GM06990 (cell line): Measurements from ENCODE around the gene TBC1D22A.

Source experiments
- DNase-seq: peaks from one replicate; pipeline ENCODE4 v3.0.0-alpha.2; 2011; ENCODE audit not compliant: insufficient read length; ENCODE audit errors: extremely low read depth
- H3K27me3 ChIP-seq: replicated peaks from 2 replicates; pipeline ENCODE4 v1.6.0; 2011; ENCODE audit warnings: low read length; ENCODE audit not compliant: control insufficient read depth, insufficient read depth
- H3K36me3 ChIP-seq: 2 replicates; pipeline ENCODE4 v1.5.1; 2011; ENCODE audit warnings: low read length; ENCODE audit not compliant: control insufficient read depth, insufficient read depth
- H3K4me3 ChIP-seq: replicated peaks from 2 replicates; pipeline ENCODE4 v1.5.1; 2011; ENCODE audit warnings: low read depth, mild to moderate bottlenecking, control low read depth, low read length
- CTCF ChIP-seq: IDR thresholded peaks from 2 replicates; pipeline ENCODE4 v1.5.1; 2011; ENCODE audit warnings: low read length, control low read depth, mild to moderate bottlenecking, inconsistent platforms; ENCODE audit not compliant: insufficient read depth, poor library complexity, severe bottlenecking

The TBC1D22A gene

DNA sequence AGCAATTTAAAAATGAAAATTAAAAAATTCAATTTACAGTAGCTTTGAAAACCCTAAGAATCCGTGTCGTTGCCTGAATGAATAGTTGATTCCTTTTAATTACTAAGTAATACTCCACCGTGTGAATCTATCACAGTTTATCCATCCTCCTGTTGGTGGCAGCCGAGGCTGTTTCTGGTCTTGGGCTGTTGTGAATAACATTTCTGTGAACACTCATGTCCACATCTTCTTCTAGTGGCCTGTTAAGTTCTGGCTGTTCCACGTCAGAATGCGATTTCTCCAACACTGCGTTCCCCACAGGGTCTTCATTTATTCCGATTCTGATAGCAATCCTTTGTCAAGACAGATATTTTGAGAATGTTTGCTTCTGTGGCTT, 223.0 kb downstream of the TBC1D22A start:
- DNase-seq: no peak
- Histone ChIP-seq H3K36me3 (peaks cover 1% of the 10 kb centered on the region), H3K27me3 (no peaks in the 10 kb centered on the region), H3K4me3 (no peak overlapping the region)
- no peak for TF ChIP-seq CTCF

DNA sequence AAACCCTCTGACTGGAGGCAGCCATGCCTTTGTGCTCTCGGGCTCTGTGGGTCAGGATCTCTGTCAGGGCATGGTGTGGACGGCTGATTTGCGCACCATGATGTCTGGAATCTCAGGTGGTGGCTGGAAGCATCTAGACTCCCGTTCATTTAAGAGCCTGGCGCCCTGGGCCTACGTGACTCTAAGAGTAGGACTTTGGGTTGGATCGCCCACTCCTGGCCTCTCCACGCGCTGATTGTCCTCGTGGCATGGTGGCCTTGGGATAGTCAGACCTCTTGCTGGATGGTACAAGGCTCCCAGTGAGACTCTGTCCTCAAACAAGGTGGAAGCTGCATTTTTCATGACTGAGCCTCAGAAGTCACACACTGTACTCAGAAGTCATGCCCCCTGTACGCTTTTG, 224.3 kb downstream of the TBC1D22A start:
- H3K27me3 ChIP-seq: no peaks in the 10 kb centered on the region
- no peak overlapping the region for H3K4me3 ChIP-seq
- peaks cover 6% of the 10 kb centered on the region for H3K36me3 ChIP-seq
- TF ChIP-seq CTCF: no peak
- no peak for DNase-seq

DNA sequence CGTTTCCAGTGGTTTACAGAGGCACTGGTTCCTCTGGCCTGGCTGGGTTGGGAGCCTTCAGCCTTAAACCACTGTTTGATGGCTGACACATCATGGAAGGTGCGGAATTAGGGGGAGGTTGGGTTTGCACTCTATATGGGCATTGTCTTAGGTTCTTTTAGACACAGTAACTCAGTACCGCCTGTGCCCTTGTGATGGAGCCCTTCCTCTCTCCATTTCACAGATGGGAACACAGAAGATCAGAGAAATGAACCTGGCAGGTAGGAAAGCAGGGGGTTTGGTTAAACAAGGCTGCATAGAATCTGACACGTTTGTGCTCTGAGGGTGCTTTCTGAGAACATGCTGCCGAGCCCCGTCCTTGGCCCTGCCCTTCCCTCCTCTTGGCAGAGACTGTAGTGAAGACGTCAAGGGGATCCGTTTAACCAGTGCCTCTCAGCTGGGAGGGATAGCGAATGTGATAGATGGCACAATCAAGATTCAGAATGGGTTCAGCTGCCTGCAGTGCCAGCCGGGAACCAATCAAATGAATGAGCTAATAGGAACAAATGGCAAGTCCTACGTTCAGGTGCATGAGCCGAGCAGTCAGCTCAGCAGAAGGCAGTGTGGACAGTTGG, 228.6 kb downstream of the TBC1D22A start:
- no peak for TF ChIP-seq CTCF
- no peak for DNase-seq
- no peak overlapping the region for H3K4me3 ChIP-seq
- peaks cover 17% of the 10 kb centered on the region for H3K36me3 ChIP-seq
- H3K27me3 ChIP-seq: no peaks in the 10 kb centered on the region

DNA sequence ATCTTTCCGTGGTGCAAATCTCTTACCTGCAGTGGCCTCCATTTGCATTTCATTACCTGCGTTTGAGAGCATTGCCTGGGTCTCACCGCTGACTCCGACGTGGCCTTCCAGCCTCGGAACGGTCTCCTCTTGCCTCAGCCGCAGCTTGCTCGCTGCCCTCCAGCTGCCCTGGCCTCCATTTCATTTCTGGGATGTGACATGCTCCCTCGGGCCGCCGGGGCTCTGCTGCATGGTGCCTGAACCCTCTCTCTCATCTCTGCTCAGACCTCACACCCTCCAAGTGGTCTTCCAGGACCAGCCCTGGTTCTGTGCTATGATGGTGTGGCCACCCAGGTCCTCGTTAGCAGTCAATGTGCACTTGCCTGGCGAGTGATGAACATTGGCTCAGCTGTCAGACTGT, 229.2 kb downstream of the TBC1D22A start:
- DNase-seq: no peak
- Histone ChIP-seq H3K27me3 (no peaks in the 10 kb centered on the region), H3K36me3 (peaks cover 16% of the 10 kb centered on the region), H3K4me3 (no peak overlapping the region)
- no peak for TF ChIP-seq CTCF

- no peak overlapping the region for H3K4me3 ChIP-seq
- no peak for DNase-seq
- no peaks in the 10 kb centered on the region for H3K27me3 ChIP-seq
- no peak for TF ChIP-seq CTCF
- H3K36me3 ChIP-seq: peaks cover 15% of the 10 kb centered on the region
Observed at GRCh38 chr22:46992121-46992731, 229.8 kb downstream of the TBC1D22A start.
